Measurements from ENCODE around the gene CACNA1H. TPM values are rescaled to one million over a fixed set of nuclear protein-coding genes. Genes with fewer than 3 reads are reported as not detected.
"Not testable (repeated sequence)": the region's sequence is repeated elsewhere in the genome, so short reads cannot be mapped to it uniquely, and the experiment has no call there.

The CACNA1H gene
- total RNA-seq, 1 donor from 2014 or later, result 4.1 TPM

- ATAC-seq; DNase-seq (ENCODE audit: low spot score); intact Hi-C loops (cut with DNase I): not testable (repeated sequence)
Measured at GRCh38 chr16:1269418-1269817, 116.5 kb downstream of the CACNA1H start.

GRCh38 chr16:1271380-1271723 lies 118.4 kb downstream of the CACNA1H start:
- intact Hi-C loops (cut with DNase I), result no loop called here

More at GRCh38 chr16:1271380-1271723, 118.4 kb downstream of the CACNA1H start:
- DNase-seq (ENCODE audit: low spot score) (no peak), ATAC-seq (no peak)

Other genes with a start within 250 kb of the CACNA1H start
- gene LMF1, start 182.1 kb upstream of the CACNA1H start, total RNA-seq, result 31.3 TPM
- 57.7 TPM for gene SOX8, start 171.3 kb upstream of the CACNA1H start, total RNA-seq
- not detected for gene SSTR5, start 80.4 kb upstream of the CACNA1H start, total RNA-seq
- not detected for gene C1QTNF8, start 56.9 kb upstream of the CACNA1H start, total RNA-seq
- 0.45 TPM for gene TPSG1, start 72.2 kb downstream of the CACNA1H start, total RNA-seq
- gene TPSB2, start 77.1 kb downstream of the CACNA1H start, total RNA-seq, result 18.5 TPM
- 11.5 TPM for gene TPSAB1, start 87.6 kb downstream of the CACNA1H start, total RNA-seq
- gene TPSD1, start 103.0 kb downstream of the CACNA1H start, total RNA-seq, result 0.27 TPM
- gene UBE2I, start 156.5 kb downstream of the CACNA1H start, total RNA-seq, result 95.7 TPM
- gene BAIAP3, start 180.5 kb downstream of the CACNA1H start, total RNA-seq, result 3.9 TPM
- 35.8 TPM for gene TSR3, start 198.8 kb downstream of the CACNA1H start, total RNA-seq
- gene GNPTG, start 198.8 kb downstream of the CACNA1H start, total RNA-seq, result 82.2 TPM